Right kidney (tissue), 1 donor: ENCODE measurements around the gene TMEM132C.

Experiments
- DNase-seq: peaks from one replicate; pipeline ENCODE4 v3.0.0-alpha.2; 2016

The TMEM132C gene

GRCh38 chr12:128667193-128667592 lies 400.2 kb downstream of the TMEM132C start:
- no peak for DNase-seq

GRCh38 chr12:128671528-128672042 lies 404.6 kb downstream of the TMEM132C start:
- DNase-seq, result no peak

GRCh38 chr12:128672428-128672827 lies 405.5 kb downstream of the TMEM132C start:
- no peak for DNase-seq

DNA sequence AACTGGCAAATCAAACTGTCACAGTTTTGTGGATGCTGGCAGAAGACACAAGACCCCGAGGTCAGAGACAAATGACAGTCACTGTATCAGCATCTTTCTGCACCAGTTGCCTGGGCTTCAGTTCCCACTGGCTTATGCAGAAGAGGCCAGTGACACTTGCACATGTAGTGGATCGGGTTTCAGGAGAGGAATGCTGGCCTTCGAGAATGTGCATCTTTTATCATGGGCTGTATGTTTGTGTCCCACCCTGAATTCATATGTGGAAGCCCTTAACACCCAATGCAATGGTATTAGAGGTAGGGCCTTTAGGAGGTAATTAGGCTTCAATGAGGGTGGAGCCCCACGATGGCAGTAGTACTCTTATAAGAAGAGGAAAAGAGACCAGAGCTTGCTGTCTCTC lies 405.9 kb downstream of the TMEM132C start:
- DNase-seq, result no peak

- no peak for DNase-seq
Observed at GRCh38 chr12:128675576-128675975, 408.6 kb downstream of the TMEM132C start.

- DNase-seq, result no peak
Observed at GRCh38 chr12:128680555-128680954, 413.6 kb downstream of the TMEM132C start.

- no peak for DNase-seq
Observed at GRCh38 chr12:128682548-128683275, 415.7 kb downstream of the TMEM132C start.

- no peak for DNase-seq
Observed at GRCh38 chr12:128684352-128684751, 417.4 kb downstream of the TMEM132C start.

GRCh38 chr12:128685903-128686475 lies 419.0 kb downstream of the TMEM132C start:
- no peak for DNase-seq

DNA sequence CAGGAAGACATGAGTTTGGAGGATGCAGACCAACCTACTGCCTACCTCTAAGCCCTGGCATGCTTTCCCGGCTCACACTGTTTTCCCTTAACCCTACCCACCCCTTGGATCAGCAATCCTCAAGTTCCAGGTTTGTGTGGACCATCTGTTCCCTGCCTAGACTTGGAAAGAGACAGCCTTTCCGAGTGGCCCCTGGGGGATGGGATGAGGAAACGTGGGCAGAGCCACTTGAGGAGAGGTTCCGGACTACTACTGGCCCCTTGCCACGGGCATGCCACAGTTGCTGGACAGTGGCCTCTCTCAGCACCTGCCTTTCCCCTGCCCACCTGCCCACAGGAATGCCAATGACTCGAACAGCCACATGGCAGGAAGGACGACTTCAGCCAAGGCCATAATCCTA lies 420.9 kb downstream of the TMEM132C start:
- no peak for DNase-seq

DNA sequence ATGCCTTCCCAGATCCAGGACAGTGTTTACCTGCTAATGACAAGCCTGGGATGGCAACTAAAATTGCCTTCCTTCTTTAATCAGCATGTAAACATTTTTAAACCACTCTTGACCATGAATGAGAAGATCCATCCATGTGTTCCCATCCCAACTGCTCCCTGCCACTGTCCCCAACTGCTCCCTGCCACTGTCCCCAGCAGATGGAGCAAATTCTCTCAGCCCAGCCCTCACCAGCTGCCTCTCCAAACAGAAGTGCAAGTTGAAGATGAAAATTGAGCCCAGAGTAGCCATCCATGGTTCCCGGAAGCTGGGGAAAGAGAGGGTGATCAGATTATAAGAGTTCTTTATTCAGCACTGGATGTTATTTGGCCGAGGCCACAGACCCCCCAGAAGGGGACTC lies 423.7 kb downstream of the TMEM132C start:
- DNase-seq, result no peak

GRCh38 chr12:128693115-128693514 lies 426.1 kb downstream of the TMEM132C start:
- no peak for DNase-seq

DNA sequence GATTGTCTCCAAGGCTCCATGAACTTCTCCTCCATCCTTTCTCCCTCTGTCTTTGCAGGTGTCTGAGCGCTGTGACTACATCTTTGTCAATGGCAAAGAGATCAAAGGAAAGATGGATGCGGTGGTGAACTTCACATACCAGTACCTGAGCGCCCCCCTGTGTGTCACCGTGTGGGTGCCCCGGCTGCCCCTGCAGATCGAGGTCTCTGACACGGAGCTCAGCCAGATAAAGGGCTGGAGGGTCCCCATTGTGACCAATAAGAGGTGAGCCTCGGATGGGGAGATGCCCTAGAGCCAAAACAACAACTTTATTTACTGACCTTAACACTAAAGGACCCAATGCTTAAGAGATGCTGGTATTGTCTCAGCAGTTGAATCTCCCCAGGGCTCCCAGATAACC lies 426.8 kb downstream of the TMEM132C start:
- DNase-seq, result no peak

DNA sequence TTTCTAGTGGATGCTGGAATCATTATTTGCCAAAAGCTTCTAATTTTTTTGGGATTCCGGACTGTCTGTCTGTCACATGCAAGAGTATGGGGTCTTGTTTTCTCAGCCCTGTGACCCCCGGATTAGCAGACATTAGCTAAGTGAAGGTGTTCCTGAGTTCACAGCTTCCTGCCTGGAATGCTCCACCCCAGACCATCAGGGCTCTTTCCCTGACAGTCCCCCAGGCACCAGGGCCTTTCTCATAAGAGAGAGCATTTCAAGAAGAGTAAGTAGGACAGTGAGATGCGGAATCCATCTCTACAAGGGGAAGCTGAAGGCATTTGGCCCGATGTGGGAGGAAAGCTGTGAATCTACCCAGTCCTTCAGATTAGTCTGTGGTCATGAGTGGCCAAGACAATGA lies 427.5 kb downstream of the TMEM132C start:
- no peak for DNase-seq

DNA sequence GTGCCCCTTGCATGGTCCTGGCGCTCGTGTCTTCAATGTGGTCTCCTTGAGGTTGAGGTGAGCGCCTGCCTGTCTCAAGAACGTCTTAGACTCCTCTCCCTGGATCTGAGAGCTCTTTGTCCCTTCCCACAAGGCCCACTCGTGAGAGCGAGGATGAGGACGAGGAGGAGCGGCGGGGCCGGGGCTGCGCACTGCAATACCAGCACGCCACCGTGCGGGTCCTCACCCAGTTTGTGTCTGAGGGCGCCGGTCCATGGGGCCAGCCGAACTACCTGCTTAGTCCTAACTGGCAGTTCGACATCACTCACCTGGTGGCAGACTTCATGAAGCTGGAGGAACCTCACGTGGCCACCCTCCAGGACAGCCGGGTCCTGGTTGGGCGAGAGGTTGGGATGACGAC lies 428.7 kb downstream of the TMEM132C start:
- no peak for DNase-seq

DNA sequence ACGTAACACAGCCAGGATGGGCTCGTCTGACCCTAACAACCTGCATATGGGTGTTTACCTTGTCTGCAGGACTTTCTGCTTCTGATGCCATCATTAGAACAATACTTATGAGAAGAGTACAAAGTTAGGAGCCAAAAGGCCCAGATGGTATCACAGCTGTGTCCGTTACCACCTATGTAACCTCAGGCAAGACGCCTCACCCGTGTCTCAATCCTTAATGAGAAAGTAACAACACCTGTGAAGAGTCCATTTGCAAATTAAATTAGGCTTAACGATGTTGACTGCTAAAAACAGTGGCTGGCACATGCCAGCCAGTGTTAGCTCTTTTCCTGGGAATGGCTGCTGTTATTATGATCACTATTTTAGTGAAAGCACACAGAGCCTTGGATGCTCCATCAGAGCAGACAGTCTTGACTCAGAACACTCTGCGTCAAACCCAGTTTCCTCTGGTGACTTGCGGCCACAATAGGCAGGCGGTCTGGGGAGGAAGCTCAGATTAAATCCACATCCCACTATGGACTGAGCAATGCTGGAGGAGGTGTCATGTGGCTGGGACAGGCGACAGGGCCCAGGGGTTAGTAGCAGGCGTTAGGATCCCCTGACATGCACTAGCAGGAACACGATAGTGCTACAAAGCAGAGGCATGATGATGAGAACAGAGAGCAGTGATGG lies 431.5 kb downstream of the TMEM132C start:
- no peak for DNase-seq

DNA sequence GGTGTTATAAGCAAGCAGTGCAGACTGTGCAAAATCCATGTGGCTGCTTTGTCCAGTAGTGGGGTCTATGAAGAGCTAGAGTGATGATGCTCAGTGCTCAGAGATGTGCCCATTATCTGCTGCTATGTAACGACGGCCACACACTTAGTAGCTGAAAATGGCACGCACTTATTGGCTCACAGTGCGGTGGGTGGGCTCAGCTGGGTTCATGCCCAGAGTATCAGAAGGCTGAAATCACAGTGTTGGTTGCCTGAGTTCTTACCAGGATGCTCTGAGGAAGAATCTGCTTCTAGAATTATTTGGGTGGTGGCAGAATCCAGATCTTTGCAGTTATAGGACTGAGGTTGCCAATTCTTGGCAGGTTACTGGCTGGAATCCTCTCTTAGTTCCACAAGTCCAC lies 432.1 kb downstream of the TMEM132C start:
- DNase-seq, result no peak

DNA sequence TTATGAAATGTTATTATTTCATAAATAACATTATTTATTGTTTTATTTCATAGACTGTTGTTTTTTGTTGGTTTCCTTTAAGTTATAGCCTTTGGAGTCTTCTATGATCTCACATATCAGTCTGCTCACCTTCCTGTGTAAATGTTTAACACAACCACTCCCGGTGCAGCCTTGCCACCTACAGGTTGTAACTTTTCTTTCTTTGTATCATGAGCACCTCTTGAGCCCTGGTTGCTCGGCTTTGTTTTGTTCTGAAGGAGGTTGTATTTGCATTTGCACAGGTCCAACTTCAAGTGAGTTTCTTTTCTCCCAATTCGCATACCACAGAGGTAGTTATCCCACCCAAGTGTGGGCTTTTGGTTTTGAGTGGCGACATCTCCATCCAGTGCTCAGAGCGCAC lies 435.4 kb downstream of the TMEM132C start:
- no peak for DNase-seq

- no peak for DNase-seq
Observed at GRCh38 chr12:128705140-128705539, 438.2 kb downstream of the TMEM132C start.

- no peak for DNase-seq
Observed at GRCh38 chr12:128707488-128707887, 440.5 kb downstream of the TMEM132C start.

GRCh38 chr12:128708789-128709188 lies 441.8 kb downstream of the TMEM132C start:
- DNase-seq, result no peak

DNA sequence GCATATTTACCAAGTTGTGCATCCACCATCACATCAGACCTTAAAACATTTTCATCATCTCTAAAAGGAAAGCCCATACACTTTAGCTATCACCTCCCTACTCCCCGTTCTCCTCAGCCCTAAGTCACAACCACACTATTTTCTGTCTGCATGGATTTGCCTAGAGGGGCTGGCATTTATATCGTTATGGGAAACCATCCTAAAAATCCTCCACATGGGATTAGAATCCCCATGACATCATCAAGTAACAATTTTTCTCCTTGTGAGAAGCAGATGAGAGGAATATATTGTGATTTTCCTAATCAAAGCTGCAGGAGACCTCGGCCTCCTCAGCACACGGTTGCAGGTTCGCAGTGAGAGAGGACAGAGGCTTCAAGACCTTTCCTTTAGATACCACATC lies 442.7 kb downstream of the TMEM132C start:
- no peak for DNase-seq

- DNase-seq, result no peak
Observed at GRCh38 chr12:128711486-128711885, 444.5 kb downstream of the TMEM132C start.

GRCh38 chr12:128712622-128713021 lies 445.7 kb downstream of the TMEM132C start:
- DNase-seq, result no peak
